LHCN-M2 (cell line): ENCODE results near the gene OR13C3. TPM values are rescaled to one million over a fixed set of nuclear protein-coding genes. Genes with fewer than 3 reads are reported as not detected.

Experiments
- total RNA-seq: library from RNA; depleted of rRNA; stranded (reverse); fragments of >200 nt; gene quantifications from 2 replicates; pipeline ENCODE4 v1.2.3, GENCODE V29; 2014; rRNA removed

Gene OR13C3
- total RNA-seq, 1 experiment from 2014 or later: not detected

Other genes with a start within 250 kb of the OR13C3 start
- not detected in 2 replicates for gene OR13F1, start 32.6 kb downstream of the OR13C3 start, total RNA-seq
- not detected in 2 replicates for gene OR13C4, start 9.6 kb downstream of the OR13C3 start, total RNA-seq
- not detected in 2 replicates for gene OR13C8, start 32.3 kb upstream of the OR13C3 start, total RNA-seq
- gene OR13C5, start 62.6 kb upstream of the OR13C3 start, total RNA-seq: not detected in 2 replicates
- gene OR13C2, start 68.8 kb upstream of the OR13C3 start, total RNA-seq: not detected in 2 replicates
- gene OR13C9, start 81.3 kb upstream of the OR13C3 start, total RNA-seq: not detected in 2 replicates
- gene OR13D1, start 157.7 kb upstream of the OR13C3 start, total RNA-seq: not detected in 2 replicates
- 27.0 and 28.9 TPM in 2 replicates for gene NIPSNAP3A, start 210.8 kb upstream of the OR13C3 start, total RNA-seq
- gene NIPSNAP3B, start 227.3 kb upstream of the OR13C3 start, total RNA-seq: 0.46 TPM in 1 of 2 replicates, not detected in the other